Inflammatory macrophage (primary cell): ENCODE data around the gene AQR.
"Not testable (repeated sequence)": the region's sequence is repeated elsewhere in the genome, so short reads cannot be mapped to it uniquely, and the experiment has no call there.

Source experiments
- DNase-seq, 2 donors: peaks; one replicate each; pipeline ENCODE4 v3.0.0-alpha.2; 2020 to 2022

The AQR gene

GRCh38 chr15:34869110-34869509 is 100.4 kb downstream of the AQR start:
- no peak for DNase-seq

GRCh38 chr15:34865531-34865930 is 104.0 kb downstream of the AQR start:
- no peak for DNase-seq

DNA sequence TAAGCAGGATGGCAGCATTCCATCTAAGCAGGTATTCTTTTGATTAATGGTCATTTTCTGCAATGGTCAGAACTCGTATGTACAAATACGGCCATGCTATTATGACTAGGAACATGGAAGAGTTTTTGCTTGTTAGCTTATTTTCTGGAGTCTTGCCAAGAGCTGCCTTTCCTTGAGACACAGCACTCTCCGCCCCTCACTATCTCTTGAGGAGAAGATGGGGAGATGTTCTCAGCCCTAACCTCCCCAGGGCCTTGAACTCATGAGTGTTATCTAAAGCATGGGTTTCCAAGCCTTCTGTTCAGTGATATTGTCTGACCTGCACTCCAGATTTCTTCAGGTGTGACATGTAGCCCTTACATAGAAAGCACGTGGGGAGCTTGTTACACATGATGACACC is 108.3 kb downstream of the AQR start:
- DNase-seq: no peak

GRCh38 chr15:34855893-34856292 is 113.6 kb downstream of the AQR start:
- DNase-seq: no peak

DNA sequence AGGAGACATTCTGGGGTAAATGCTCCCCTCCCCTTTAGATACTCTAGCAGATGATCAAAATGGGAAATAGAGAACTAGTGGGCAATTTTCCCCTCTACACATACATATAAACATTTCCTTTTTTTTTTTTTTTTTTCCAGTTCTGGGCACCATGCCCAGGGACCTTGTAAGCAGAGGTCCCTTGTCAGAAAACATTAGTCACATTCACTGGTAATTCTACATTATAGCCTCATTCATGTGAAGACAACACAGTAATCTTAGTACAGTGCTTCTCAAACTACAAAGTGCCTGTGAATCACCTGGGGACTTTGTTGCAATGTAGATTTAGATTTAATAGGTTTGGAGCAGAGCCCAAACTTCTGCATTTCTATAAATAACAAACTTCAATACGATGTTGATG is 114.1 kb downstream of the AQR start:
- DNase-seq: peak in 1 of 2 donors; percentile 30

DNA sequence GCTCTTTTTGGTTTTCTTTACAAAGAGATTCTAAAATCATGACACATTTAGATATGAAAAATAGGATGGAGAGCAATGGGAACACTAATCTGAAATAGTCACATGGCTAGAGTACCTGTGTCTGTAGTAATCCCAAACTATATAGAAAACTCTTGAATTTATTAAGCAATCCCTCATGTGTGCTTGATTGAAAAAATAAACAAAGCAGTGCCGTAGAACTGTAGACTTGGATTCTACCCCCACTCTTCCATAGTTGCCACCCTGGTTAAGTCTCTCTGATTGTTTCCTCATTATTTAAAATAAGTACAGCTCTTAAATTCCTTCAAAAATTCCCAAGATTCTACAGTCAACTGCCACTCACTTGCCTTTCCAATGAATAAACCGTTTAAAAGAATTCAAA is 115.3 kb downstream of the AQR start:
- DNase-seq: no peak

GRCh38 chr15:34853001-34853758 is 116.4 kb downstream of the AQR start:
- no peak for DNase-seq

DNA sequence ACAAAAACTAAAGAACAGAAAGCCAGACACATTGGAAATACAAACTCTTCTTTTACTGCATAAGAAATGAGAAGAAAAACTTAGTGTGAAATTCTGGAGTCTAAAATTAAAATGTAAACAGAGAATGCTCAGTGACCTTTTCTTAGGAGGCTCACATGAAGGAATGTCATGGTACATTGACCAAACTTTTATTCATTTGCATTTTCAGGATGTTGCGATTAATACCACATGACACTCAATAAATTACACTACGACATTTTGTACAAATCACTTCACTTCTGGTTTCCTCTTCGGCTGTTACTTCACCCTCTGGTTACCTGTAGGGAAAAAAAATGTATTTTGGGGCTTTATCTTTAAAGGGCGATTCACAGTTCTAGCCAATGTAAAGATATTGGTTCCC is 117.8 kb downstream of the AQR start:
- DNase-seq: no peak

- DNase-seq: no peak
Observed at GRCh38 chr15:34851007-34851406, 118.5 kb downstream of the AQR start.

- DNase-seq: no peak
Observed at GRCh38 chr15:34850121-34850520, 119.4 kb downstream of the AQR start.

DNA sequence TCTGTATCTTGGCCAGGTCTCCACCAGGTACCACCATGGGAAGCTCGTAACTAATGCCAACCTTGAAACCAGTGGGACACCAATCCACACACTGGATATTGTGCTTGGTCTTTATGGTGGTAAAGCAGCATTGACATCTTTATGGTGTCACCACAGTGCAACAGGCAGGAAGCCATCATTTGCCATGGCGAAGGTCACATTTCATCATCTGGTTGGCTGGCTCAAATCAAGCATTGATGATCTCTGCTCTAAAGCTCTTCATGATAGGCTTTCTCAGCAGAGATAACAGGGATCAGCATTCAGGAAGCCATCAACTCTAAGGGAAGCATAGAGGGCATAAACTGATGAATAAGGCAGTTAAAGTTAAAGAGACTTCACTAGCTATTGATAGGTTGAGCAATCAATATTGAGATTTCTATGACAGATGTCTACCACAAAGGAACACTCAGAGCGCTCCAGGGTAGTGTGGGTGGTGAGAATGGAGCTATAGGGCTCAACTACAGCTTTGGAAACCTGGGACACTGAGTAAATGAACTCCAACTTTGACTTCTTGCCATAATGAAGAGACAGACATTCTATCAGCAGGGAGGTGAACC is 120.1 kb downstream of the AQR start:
- no peak for DNase-seq

DNA sequence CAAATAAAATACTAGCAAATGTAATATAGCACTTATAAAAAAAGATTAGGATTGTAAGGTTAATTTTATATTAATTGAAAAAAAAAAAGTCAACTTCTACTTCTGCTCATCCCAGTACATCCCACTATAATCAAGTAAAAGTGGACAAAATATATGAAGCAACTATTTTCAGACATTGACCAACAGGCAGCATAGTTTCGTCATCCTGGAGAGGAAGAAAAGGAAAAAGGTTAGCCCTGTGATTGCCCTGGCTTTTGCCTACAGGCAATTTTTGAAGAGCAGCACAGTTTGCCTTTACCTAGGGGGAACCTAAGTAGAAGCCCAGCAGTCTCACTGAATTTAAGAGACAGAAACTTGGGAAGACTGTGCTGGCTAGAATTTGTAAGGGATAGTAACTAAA is 121.9 kb downstream of the AQR start:
- peak; percentile 40 to 65 for DNase-seq

DNA sequence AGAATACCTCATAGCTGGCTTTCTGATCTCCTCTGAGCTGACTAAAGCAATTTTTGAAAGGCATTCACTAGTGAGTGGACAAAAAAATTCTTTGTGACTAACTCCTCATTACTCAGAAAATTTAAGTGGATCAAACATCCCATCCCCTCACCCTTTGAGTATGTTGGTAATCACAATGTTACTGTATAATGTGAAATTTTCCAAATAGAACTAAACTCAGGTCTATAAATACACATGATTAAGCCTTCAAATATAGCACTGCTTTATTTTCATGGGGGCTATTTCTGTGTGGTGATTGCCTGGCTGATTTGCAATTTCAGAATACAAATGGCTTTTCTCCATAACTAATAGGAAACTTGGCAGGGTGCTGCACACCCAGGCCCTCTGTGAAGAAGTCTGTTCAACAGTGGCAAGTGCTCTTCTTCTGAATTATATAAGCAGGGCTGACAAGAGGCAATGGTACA is 128.2 kb downstream of the AQR start:
- no peak for DNase-seq

- DNase-seq: no peak
Observed at GRCh38 chr15:34838282-34838681, 131.3 kb downstream of the AQR start.

GRCh38 chr15:34837246-34838016 is 132.1 kb downstream of the AQR start:
- DNase-seq: no peak

DNA sequence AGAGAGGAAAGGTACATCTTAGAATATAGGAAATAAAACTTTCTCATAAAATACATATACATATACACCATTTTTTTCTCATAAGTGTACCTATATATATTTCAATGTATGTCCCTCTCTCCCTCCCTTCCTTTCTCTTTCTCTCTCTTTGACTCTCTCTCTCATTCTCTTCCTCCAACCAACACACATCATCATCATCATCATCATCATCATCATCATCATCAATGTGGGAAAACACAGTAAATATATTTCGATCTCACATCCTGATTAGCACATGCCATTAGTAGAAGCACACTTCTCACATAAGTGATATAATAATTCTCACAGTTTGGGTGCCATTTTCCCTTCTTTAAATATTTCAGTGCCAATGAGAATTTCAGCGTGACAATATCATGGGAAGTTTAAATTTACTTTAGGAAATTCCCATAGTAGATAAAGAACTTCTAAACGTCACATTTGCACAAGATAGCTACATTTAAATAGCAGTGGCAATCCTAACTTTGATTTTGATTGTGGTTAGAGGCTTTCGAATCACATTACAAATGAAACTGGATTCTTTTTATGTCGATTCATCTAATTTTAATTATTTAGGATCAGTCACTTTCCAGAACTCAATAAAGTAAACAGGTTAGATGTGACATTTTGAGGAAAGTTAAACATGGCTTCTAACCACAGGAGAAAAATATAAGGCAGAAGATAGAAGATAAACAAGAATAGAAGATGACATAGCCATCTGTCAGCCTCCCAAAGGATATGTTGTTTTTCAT is 141.2 kb downstream of the AQR start:
- DNase-seq: no peak

DNA sequence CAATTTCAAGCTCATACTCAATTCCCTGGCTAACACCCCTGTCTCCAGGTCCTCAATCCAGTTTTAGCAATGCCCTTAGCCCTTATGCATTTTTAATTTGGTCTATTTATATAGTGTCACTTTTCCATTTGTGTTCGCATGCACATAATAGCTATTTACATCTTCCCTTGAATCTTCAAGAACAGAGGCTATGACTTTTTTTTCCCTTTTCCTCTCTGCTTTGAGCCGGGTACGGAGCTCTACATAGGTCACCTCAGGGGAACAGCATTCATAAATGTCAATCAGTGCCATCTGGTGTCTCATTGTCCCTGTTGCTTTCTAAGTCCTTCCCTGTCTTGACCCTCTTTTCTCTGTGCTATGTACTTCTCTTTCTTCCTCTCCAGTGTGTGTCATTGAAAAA is 147.7 kb downstream of the AQR start:
- no peak for DNase-seq

DNA sequence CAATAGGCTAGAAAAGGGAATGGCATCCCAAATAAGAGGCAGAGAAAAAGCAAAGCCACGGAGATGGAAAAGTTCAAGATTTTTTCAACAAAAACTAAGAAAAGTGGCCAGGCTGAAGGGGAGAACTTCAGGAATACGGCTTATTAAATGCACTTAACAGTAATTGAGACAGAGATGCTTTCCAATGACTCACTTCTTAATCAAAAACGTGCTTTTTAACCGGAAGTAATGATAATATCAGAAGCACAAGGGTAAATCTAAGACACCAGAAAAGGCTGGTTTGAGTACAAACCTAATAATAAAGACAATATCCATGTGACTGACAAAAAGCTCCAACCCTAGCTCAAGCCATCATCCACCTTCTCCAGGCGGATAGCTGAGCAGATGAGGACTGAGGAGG is 149.4 kb downstream of the AQR start:
- DNase-seq: no peak

DNA sequence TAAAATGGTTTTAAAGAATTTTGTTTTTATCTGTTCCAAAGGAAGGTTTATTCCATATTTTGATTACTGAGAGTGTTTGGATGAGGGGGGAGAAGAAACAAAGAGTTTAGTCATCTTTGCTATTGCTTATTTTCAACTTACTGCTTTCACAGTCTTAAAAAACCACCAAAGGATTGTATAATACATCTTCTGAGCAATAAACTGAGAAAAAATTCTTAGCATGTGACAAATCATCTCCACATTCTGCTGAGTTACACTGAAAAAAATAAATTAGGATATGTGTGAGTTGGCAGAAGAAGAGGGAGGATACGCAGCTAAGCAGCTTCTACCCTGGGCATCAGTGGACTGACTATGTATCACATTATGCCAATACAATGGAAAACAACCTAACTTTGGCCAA is 151.0 kb downstream of the AQR start:
- no peak for DNase-seq

GRCh38 chr15:34815836-34816235 is 153.7 kb downstream of the AQR start:
- no peak for DNase-seq

DNA sequence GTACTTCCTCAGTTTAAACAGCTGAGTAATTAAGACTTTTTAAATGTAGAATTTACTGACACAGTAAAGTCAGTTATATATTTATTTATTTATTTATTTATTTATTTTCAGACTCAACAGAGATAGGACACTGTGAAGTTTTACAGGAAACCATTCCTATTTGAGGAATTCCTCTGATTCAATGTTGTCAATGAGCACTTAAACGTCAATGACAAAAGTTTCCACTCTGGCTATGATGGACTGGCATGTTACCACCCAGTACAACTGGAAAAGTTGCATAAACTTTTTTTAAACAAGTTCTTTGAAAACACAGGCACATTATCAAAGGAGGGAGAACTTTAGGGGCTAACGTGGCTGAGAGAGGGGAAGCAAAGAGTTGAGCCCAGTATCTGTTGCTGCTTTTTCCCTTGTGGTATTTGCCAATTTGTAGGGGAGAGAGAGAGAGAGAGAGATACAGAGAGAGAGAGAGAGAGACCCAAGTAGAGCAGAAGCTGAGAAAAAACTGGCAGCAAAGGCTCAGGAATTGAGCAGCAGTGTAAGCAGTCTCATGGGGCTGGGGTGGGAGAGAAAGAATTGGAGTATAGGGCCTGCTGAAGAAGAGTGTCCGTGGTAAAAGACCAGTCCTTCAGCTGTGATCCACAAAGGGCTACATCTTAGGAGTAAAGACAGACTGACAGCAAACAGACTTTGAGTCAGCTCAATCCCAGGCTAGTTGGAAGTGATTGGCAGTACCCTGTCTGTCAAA is 155.9 kb downstream of the AQR start:
- no peak for DNase-seq

- not testable (repeated sequence) for DNase-seq
Observed at GRCh38 chr15:34812868-34813365, 156.6 kb downstream of the AQR start.
